Embryonic facial prominence (tissue), 1 donor: Measurements from ENCODE around the gene BLOC1S6.

Experiments
- DNase-seq: peaks from one replicate; pipeline ENCODE4 v3.0.0-alpha.2; 2016; ENCODE audit errors: extremely low spot score

Gene BLOC1S6

GRCh38 chr15:45588219-45588875 lies 1.2 kb downstream of the BLOC1S6 start:
- DNase-seq: no peak

GRCh38 chr15:45589256-45589655 lies 2.1 kb downstream of the BLOC1S6 start:
- no peak for DNase-seq

GRCh38 chr15:45594319-45594718 lies 7.1 kb downstream of the BLOC1S6 start:
- DNase-seq: no peak

- DNase-seq: no peak
Measured at GRCh38 chr15:45594835-45595530, 7.8 kb downstream of the BLOC1S6 start.

- DNase-seq: no peak
Measured at GRCh38 chr15:45603881-45604280, 16.7 kb downstream of the BLOC1S6 start.

- DNase-seq: no peak
Measured at GRCh38 chr15:45604326-45604725, 17.1 kb downstream of the BLOC1S6 start.

- no peak for DNase-seq
Measured at GRCh38 chr15:45606413-45606812, 19.2 kb downstream of the BLOC1S6 start.

- no peak for DNase-seq
Measured at GRCh38 chr15:45606841-45607240, 19.7 kb downstream of the BLOC1S6 start.

GRCh38 chr15:45611305-45611704 lies 24.1 kb downstream of the BLOC1S6 start:
- DNase-seq: no peak

- no peak for DNase-seq
Measured at GRCh38 chr15:45612790-45613415, 25.7 kb downstream of the BLOC1S6 start.

- no peak for DNase-seq
Measured at GRCh38 chr15:45616901-45617323, 29.7 kb downstream of the BLOC1S6 start.

- no peak for DNase-seq
Measured at GRCh38 chr15:45618813-45619212, 31.6 kb downstream of the BLOC1S6 start.

GRCh38 chr15:45628136-45628535 lies 41.0 kb downstream of the BLOC1S6 start:
- DNase-seq: no peak

GRCh38 chr15:45630917-45631691 lies 43.9 kb downstream of the BLOC1S6 start:
- no peak for DNase-seq

- no peak for DNase-seq
Measured at GRCh38 chr15:45631776-45632175, 44.6 kb downstream of the BLOC1S6 start.

GRCh38 chr15:45634432-45635190 lies 47.4 kb downstream of the BLOC1S6 start, which contains the start of gene SQOR:
Gene SQOR (plus strand): TSS chr15:45635029. CDS start chr15:45658924, 23,895 bp downstream.
- peak; percentile 27 for DNase-seq

GRCh38 chr15:45635191-45635638 lies 48.0 kb downstream of the BLOC1S6 start:
- no peak for DNase-seq

GRCh38 chr15:45635763-45636292 lies 48.6 kb downstream of the BLOC1S6 start:
- no peak for DNase-seq

GRCh38 chr15:45637141-45637540 lies 50.0 kb downstream of the BLOC1S6 start:
- DNase-seq: no peak

- no peak for DNase-seq
Measured at GRCh38 chr15:45637552-45638033, 50.4 kb downstream of the BLOC1S6 start.

- DNase-seq: no peak
Measured at GRCh38 chr15:45640616-45641015, 53.4 kb downstream of the BLOC1S6 start.
